Ovary (tissue), 9 donors: ENCODE data around the gene SPATA13. TPM values are rescaled to one million over a fixed set of nuclear protein-coding genes. Genes with fewer than 3 reads are reported as not detected.
A peak's percentile ranks its signal among the peaks of the same experiment; 100 is the strongest.

ENCODE experiments used
- DNase-seq, 5 donors: peaks; one replicate each; pipeline ENCODE4 v3.0.0-alpha.2; 2019 to 2020
- H3K27ac ChIP-seq, 2 donors: fragments of 200-600 bp; one replicate each; pipeline versions ENCODE4 v1.5.1 to v1.8.0; 2019 to 2022
- H3K27me3 ChIP-seq: fragments of 200-600 bp; one replicate; pipeline ENCODE4 v1.8.0; 2022
- H3K36me3 ChIP-seq: fragments of 200-600 bp; sonication (generic); one replicate; pipeline ENCODE4 v1.5.1; 2019
- H3K4me1 ChIP-seq: one replicate; pipeline ENCODE4 v1.8.1; 2013; ENCODE audit warnings: mild to moderate bottlenecking, moderate library complexity; ENCODE audit not compliant: insufficient read depth
- H3K4me3 ChIP-seq: fragments of 200-600 bp; sonication (generic); one replicate; pipeline ENCODE4 v1.5.1; 2017
- H3K9me3 ChIP-seq, 2 donors: fragments of 200-600 bp in 1 of 2; sonication (generic) in 1 of 2; one replicate each; pipeline versions ENCODE4 v1.5.1 to v1.8.1; 2013 to 2019; ENCODE audit warnings: mild to moderate bottlenecking in 1 of 2, moderate library complexity in 1 of 2
- EP300 ChIP-seq: sonication (generic); formaldehyde crosslinking; IDR thresholded peaks from one replicate; pipeline ENCODE4 v1.6.1; 2017; ENCODE audit warnings: antibody characterized with exemption
- POLR2A ChIP-seq: fragments of 450-650 bp; IDR thresholded peaks from one replicate; pipeline ENCODE4 v1.6.1; 2017; ENCODE audit warnings: antibody characterized with exemption, mild to moderate bottlenecking, moderate library complexity
- WGBS, 3 donors: extraction: QIAGEN DNeasy Blood & Tissue Kit in 1 of 3; methylation state at CpG; one replicate each; pipeline versions ENCODE4 v1.1.5 to v1.1.7; 2013 to 2017; 5-methylcytosine and 5-hydroxymethylcytosine counted together
- intact Hi-C, 4 donors: fragments of 100-400 bp; cut with DNase I; formaldehyde crosslinking; loops; one replicate each; pipeline versions ENCODE4 v1.11.0 to v1.15.1; 2022 to 2023
- polyA plus RNA-seq, 2 donors: library from polyadenylated mRNA; stranded (reverse); fragments of 200-250 nt in 1 of 2; fragments of 350-450 nt in 1 of 2; fragmentation: Illumina TruSeq in 1 of 2; extraction: RNeasy Lipid Tissue Mini Kit (QIAGEN cat#74804) in 1 of 2; gene quantifications; one replicate each; pipeline ENCODE4 v1.2.3, GENCODE V29; 2013 to 2014
- total RNA-seq, 7 donors: library from RNA; depleted of rRNA in 2 of 7; stranded (reverse); fragments of >200 nt in 2 of 7; fragmentation: NEBNext Ultra II Directional in 3 of 7; extraction: Animal tissue kit (Norgen Biotek cat#: 25700) in 3 of 7; gene quantifications; one replicate each; pipeline versions ENCODE4 v1.1.0 to v1.2.4, GENCODE V29; 2016 to 2023
- TF ChIP-seq, protein P1 (sequence below), 3 donors: fragments of 450-650 bp in 2 of 3; fragments of 200-600 bp in 1 of 3; IDR thresholded peaks; one replicate each; pipeline versions ENCODE4 v1.5.1 to v1.8.0; 2016 to 2022; ENCODE audit warnings: antibody characterized with exemption in 3 of 3, mild to moderate bottlenecking in 1 of 3
- donor health status: DM: no; HTN: no; CAD: no; lungs with moderate emphysema.
- donor health status: DM: no; HTN: no; CAD: no.
- donor health status: Bipolar disorder and iron deficiency.
- donor health status: DM: yes; HTN: yes; CAD: no.
- donor health status: DM: no; HTN: no; CAD: no.
- donor health status: DM: yes; HTN: yes; CAD: no.

SPATA13 gene
- total and polyA plus RNA-seq, 9 donors: 11.1 to 60.3 (median 30.0) TPM

DNA sequence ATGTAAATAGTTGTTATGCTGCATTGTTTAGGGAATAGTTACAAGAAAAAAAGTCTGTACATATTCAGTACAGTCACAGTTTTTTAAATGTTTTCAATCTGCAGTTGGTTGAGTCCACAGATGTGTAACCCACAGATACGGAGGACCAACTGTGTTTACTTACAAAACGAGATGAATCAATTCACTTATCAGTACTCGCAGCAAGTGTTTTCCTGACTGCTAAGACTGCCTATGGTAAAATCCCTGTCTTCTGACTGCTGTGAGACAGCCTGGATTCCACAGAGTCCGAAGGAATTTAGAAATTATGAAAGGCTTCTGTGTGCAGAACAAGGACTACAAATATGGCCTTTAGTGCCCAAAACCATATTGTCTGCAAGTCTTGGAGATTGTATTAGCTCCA, 103.1 kb downstream of the SPATA13 start:
- H3K27me3 ChIP-seq: no peaks in the 10 kb centered on the region
- H3K9me3 ChIP-seq: no peaks in the 10 kb centered on the region
- peaks cover 8% of the 10 kb centered on the region for H3K4me1 ChIP-seq
- DNase-seq: peak in 1 of 5 donors; percentile 9
- intact Hi-C loops: no loop called here
- no peak overlapping the region for H3K4me3 ChIP-seq
- H3K36me3 ChIP-seq: no peaks in the 10 kb centered on the region
- WGBS, 3 donors: 2 to 26% (median 14%) methylated on average over 4 of the region's 4 CpGs
- no peak for TF ChIP-seq POLR2A
- no peak for TF ChIP-seq EP300
- TF ChIP-seq, protein P1, sequence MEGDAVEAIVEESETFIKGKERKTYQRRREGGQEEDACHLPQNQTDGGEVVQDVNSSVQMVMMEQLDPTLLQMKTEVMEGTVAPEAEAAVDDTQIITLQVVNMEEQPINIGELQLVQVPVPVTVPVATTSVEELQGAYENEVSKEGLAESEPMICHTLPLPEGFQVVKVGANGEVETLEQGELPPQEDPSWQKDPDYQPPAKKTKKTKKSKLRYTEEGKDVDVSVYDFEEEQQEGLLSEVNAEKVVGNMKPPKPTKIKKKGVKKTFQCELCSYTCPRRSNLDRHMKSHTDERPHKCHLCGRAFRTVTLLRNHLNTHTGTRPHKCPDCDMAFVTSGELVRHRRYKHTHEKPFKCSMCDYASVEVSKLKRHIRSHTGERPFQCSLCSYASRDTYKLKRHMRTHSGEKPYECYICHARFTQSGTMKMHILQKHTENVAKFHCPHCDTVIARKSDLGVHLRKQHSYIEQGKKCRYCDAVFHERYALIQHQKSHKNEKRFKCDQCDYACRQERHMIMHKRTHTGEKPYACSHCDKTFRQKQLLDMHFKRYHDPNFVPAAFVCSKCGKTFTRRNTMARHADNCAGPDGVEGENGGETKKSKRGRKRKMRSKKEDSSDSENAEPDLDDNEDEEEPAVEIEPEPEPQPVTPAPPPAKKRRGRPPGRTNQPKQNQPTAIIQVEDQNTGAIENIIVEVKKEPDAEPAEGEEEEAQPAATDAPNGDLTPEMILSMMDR (IDR thresholded peaks at IDR 0.05): no peak
- H3K27ac ChIP-seq: peak overlapping the region in 1 of 2 donors; percentile 37

DNA sequence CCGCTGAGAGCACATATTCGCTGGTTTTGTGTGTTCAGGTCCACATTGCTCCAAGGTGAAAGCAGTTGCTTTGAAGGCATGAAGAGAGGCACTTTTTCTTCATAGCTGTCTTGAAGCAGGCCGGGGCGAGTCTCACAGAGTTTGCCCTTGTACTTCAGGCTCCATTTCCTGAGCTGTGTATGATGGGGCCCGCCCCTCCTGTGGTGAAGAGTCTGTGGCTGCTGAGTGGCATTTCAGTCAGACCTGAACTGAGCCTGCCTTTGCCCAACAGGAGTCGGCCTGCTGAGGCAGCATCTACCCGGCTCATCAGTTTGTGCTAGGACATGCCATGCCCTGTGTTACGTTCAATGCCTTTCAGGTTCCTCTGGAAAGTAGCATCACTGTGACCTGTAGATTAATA, 104.5 kb downstream of the SPATA13 start:
- no peaks in the 10 kb centered on the region for H3K9me3 ChIP-seq
- no peaks in the 10 kb centered on the region for H3K27me3 ChIP-seq
- peaks cover 8% of the 10 kb centered on the region for H3K4me1 ChIP-seq
- H3K4me3 ChIP-seq: no peak overlapping the region
- DNase-seq: peak in 1 of 5 donors; percentile 11
- no peaks in the 10 kb centered on the region for H3K36me3 ChIP-seq
- intact Hi-C loops: no loop called here
- 92 to 96% (median 95%) methylated on average over 8 of the region's 8 CpGs for WGBS, 3 donors
- TF ChIP-seq EP300 (no peak), POLR2A (no peak)
- TF ChIP-seq, protein P1 (IDR thresholded peaks at IDR 0.05): no peak
- peak overlapping the region in 1 of 2 donors; percentile 37 for H3K27ac ChIP-seq

DNA sequence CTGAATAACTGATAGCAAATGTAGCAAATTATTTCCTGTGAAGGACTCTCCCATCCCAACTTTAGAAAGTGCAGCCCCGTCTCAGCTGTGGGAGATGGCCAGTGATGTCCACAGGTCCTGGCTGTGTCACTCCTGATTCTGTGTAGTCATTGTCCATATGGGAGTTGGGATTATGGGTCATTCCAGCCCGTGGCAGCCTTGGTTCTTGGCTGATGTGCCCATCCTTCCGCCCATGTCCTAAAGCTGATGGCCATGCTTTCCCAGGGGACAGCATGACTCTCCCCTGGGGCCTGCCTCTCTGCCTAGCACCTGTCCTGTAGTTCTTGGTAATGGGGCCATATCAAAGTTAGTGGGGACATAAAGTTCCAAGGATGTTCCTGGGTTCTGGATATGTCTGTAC, 104.9 kb downstream of the SPATA13 start:
- Histone ChIP-seq H3K27ac (no peak overlapping the region), H3K36me3 (no peaks in the 10 kb centered on the region), H3K9me3 (no peaks in the 10 kb centered on the region), H3K4me3 (no peak overlapping the region), H3K27me3 (no peaks in the 10 kb centered on the region), H3K4me1 (peaks cover 8% of the 10 kb centered on the region)
- TF ChIP-seq EP300: no peak
- TF ChIP-seq POLR2A: no peak
- TF ChIP-seq, protein P1 (IDR thresholded peaks at IDR 0.05): no peak
- intact Hi-C loops: no loop called here
- peak in 1 of 5 donors; percentile 9 for DNase-seq
- 92 to 99% (median 93%) methylated on average over 3 of the region's 3 CpGs for WGBS, 3 donors

DNA sequence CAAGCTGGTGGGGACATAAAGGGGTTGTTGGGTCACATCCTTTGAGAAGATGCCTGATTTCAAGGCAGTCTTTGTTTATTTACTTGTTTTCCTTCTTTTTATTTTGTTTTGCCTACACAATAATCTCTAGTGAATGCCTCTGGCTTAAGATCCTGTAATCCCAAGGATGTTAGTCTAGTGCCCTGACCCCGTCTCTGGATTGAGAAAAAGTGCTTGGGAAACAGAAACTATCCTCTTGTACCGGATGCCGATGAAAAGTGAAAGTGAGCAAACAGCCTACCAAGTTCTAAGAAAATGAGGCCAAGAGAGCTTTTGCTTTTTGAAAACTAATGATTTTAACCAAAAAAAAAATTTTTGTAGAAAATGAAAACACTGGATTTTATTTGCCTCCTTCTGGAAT, 106.8 kb downstream of the SPATA13 start:
- 0 to 6% (median 2%) methylated on average over 3 of the region's 3 CpGs for WGBS, 3 donors
- peak in 2 of 5 donors; percentile 37 to 52 for DNase-seq
- no peak overlapping the region for H3K4me3 ChIP-seq

More for the DNA sequence above, 106.8 kb downstream of the SPATA13 start:
- H3K27ac ChIP-seq: peak overlapping the region; percentile 60 to 76
- no peaks in the 10 kb centered on the region for H3K9me3 ChIP-seq
- peaks cover 14% of the 10 kb centered on the region for H3K4me1 ChIP-seq
- no peaks in the 10 kb centered on the region for H3K36me3 ChIP-seq
- TF ChIP-seq POLR2A (no peak), EP300 (no peak)
- TF ChIP-seq, protein P1 (IDR thresholded peaks at IDR 0.05): no peak
- no peaks in the 10 kb centered on the region for H3K27me3 ChIP-seq
- intact Hi-C loops: no loop called here
